GM18867 (cell line): ENCODE measurements around the gene AGRN.
"Not testable (repeated sequence)": the region's sequence is repeated elsewhere in the genome, so short reads cannot be mapped to it uniquely, and the experiment has no call there.

ENCODE experiments used
- ATAC-seq: cut with Tn5 transposase; IDR thresholded peaks from one replicate; pipeline ENCODE4 v1.9.1; 2021; ENCODE audit warnings: mild to moderate bottlenecking, moderate library complexity; ENCODE audit not compliant: unreplicated experiment

Gene AGRN

DNA sequence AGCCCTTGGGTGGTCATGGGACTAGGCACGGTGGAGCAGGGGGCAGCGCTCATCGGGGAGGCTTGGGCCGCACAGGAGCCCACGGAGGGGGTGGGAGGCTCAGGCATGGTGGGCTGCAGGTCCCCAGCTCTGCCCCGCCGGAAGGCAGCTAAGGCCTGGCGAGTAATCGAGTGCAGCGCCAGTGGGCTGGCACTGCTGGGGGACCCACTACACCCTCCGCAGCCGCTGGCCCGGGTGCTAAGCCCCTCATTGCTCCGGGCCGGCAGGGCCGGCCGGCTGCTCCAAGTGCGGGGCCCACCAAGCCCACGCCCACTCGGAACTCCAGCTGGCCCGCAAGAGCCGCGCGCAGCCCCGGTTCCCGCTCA is 1.6 kb upstream of the AGRN start:
- not testable (repeated sequence) for ATAC-seq

GRCh38 chr1:1019122-1019999 is 559 bp upstream of the AGRN start:
- peak; percentile 75 for ATAC-seq

GRCh38 chr1:1020415-1021009 is 592 bp downstream of the AGRN start:
- ATAC-seq, result peak; percentile 4

GRCh38 chr1:1021010-1021919 is 1.3 kb downstream of the AGRN start:
- ATAC-seq, result no peak

GRCh38 chr1:1021920-1022259 is 2.0 kb downstream of the AGRN start:
- ATAC-seq, result no peak

GRCh38 chr1:1022302-1023009 is 2.5 kb downstream of the AGRN start:
- ATAC-seq, result no peak

DNA sequence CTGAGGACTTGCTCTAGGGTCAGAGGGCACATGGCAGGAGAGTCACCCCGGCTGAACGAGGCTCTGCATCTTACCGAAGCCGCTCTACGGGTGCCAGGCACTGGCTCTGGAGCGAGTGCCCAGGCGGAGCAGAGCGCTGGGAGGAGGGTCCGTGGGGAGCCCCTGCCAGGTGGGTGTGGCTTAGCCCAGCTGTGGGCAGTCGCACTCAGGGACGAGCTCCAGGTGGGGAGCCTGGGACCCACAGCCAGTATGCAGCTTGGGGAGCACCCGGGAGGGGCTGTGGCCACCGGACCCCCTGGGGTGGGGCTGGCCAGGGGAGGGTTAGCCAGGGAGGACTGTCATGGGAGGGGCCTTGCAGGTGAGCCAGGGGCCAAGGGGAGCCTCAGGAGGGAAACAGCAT is 3.8 kb downstream of the AGRN start:
- ATAC-seq, result no peak

DNA sequence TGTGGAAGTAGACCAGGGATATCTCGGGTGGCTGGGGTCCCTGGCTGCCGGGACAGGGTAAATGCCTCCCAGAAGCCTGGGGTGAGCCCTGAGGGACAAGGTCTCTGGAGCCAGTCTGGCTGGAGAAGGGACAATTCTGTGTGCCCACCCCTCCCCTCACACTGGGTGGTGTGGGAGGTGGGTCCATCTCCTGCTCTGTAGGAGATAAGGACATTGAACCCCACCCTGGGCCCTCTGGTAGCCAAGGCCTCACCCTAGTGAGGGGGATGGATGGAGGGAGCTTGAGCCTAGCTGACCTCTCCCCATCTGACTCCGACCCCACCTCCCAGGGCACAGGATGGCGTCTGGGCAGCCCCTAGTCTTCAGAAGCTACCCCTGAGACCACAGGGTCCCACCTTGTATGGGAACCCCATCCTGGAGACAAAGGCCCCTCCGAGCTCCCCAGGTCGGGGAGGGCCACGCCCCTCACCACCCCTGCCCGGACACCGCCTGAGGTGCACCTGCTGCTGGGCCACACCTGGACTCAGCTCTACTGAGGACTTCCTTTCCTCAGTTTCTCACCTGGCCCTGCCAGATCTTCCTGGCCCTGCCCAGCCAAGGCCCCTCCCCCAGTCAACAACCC is 4.3 kb downstream of the AGRN start:
- no peak for ATAC-seq

DNA sequence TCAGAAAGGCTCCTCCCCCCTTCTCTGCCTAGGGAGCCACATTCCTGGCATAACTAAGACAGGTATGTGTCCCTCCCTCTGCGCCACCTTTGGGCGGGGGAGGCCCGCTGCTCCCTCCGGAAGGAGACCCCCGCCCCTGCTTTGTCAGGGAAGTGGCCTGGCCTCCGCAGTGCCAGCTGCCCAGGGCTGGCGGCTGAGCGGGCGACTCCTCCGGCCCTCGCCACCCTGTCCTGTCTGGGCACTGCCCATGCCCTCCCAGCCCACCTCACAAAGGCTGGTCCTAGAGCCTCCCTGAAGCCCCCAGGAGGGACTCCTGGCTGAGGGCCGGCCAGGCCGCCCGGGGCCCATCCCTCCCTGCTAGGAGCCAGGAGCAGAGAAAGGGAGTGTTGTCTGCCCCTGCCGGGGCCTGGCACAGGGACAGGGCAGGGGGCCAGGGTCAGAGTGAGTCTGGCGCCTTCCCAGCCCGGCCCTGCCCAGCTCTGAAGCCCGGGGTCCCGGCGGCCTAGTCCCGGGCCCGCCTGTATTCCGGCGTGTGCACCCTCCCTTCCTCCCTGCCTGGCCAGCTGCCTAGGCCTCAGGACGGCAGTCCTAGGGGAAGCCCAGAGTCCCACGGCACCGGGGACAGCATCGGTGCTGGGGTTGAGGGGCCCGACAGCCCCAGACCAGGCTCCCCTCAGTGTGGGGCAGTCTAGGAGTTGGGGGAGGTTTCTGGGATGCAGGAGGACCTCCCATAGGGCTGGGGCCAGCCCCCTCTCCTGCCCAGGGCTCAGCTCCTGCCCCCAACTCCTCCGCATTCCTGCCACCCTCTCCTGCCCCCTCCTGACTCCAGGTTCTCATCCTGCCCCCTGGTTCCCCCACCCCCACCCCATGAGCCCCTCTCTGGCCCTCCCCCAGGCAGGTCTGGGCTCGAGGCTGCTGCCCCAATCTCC is 5.1 kb downstream of the AGRN start:
- ATAC-seq, result no peak

DNA sequence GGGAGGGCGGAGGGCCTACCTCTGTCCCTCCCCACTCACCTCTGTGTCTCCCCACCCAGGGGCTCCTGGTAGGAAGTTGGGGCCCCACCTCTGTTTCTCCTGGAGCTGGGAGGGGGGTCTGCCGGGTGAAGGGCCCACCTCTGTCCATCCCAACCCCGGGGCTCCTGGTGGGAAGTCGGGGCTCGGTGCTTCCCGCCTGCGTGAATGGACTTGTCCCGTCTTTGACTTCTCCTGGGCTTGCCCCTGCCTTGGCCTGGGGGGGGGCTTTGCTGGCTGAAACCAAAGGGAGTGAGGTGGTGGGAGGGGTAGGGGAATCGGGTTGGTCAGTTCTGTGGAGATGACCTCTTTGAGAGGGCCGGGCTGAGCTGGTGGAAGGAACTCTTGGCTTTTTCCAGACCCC is 5.8 kb downstream of the AGRN start:
- no peak for ATAC-seq

DNA sequence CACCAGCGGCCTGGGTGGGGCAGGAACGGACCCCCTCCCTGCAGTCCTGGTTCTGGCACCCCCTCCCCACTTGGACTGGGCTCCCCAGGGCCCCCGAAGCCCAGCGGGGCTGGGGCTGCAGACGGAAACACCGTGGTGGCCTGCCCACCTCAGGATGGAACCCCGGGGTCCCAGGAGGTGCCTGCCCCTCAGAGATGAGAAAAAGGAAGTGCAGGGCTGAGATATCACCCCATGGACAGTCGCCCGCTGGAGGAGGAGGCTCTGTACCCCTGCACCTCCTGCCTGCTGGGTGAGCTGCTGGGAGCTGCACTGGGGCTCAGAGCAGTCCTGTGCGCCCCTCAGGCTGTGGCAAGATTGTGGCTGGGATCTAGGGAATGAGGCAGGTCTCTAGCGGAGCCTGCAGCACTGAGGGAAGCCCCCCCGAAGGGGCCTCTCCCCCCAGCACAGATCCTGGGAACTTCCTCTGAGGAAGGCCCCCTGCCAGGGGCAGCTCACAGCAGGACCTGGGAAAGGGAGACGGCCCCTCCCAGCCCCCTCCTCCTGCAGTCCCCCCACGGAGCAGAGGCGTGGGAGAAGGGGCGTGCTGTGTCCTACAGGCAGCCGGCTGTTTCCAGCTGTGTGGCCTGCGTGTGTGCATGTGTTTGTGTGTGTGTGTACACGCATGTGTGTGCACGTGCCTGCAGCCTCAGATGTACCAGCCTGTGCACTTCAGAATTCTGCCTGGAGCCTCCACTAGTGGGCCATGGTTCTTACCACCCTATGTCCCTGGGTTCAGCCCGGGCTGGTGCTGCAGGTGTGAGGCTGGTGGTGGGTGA is 6.9 kb downstream of the AGRN start:
- ATAC-seq, result no peak

DNA sequence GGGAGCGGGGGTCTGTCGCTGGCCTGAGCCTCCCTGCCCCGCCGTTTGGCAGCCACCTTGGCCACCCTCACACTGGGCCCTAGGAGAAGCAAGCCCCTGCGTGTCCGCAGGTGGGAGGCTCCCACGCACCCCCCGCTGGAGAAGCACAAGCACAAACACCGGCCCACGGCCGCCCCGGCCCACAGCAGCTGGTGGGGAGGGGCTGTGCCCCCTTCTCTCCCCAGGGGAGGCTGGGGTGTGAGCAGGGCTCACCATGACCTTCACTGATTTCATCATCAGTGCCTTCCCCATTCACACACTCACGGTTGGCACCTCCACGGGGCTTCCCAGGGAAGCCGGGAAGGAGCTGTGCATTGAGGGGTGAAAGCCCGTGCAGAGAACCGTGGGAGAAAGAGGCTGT is 7.9 kb downstream of the AGRN start:
- no peak for ATAC-seq

DNA sequence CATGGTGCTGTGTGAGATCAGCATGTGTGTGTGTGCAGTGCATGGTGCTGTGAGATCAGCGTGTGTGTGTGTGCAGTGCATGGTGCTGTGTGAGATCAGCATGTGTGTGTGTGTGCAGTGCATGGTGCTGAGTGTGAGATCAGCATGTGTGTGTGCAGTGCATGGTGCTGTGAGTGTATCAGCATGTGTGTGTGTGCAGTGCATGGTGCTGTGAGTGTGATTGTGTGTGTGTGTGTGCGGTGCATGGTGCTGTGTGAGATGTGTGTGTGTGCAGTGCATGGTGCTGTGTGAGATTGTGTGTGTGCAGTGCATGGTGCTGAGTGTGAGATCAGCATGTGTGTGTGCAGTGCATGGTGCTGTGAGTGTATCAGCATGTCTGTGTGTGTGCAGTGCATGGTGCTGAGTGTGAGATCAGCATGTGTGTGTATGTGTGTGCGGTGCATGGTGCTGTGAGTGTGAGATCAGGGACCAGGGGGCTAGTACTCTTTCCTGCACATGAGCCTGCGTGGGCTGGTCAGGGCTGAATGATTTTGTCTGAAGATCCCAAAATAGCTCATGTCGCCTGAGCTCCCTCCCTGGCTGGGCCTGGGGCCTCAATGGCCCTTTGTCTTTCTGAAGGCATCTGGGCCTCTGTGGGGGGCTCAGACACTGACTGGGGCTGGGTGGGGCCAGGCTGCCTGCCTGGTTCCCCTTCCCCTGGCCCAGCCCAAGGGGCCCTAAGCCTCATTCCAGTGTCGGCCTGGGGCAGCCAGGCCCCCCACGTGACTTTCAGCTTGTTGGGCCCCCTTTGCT is 11.1 kb downstream of the AGRN start:
- ATAC-seq, result not testable (repeated sequence)

GRCh38 chr1:1031659-1032235 is 11.8 kb downstream of the AGRN start:
- ATAC-seq, result no peak

- no peak for ATAC-seq
Measured at GRCh38 chr1:1032424-1032823, 12.5 kb downstream of the AGRN start.

GRCh38 chr1:1033009-1033587 is 13.2 kb downstream of the AGRN start:
- peak; percentile 85 for ATAC-seq
